Left forelimb (tissue), 1 donor: ENCODE data around the gene OR13C5.
"Not testable (repeated sequence)": the region's sequence is repeated elsewhere in the genome, so short reads cannot be mapped to it uniquely, and the experiment has no call there.

Experiments used
- DNase-seq: peaks from one replicate; pipeline ENCODE4 v3.0.0-alpha.2; 2018; ENCODE audit warnings: low spot score

OR13C5 gene

DNA sequence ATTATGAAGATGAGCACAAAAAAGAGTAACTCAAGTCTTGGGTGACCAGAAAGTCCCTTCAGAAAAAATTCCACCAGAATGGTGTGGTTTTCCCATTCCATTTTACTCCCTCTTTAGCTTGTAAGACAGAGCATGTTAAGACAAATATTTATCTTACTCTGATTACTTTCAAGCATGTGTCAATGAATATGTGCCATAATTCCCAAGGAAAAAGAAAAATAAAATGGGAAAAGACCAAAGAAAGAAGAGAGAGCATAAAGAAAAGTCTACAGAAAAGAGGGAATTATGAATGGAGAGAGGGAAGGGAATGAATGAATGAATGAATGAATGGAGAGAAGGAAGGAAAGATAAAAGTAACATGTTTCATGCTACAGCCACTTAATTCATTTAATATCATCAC is at the start of gene OR13C5:
Gene OR13C5, minus strand, starts transcription at position 101 of the 400 bp plus-strand sequence. Its CDS starts 0 bp downstream, at position 101.
- not testable (repeated sequence) for DNase-seq

DNA sequence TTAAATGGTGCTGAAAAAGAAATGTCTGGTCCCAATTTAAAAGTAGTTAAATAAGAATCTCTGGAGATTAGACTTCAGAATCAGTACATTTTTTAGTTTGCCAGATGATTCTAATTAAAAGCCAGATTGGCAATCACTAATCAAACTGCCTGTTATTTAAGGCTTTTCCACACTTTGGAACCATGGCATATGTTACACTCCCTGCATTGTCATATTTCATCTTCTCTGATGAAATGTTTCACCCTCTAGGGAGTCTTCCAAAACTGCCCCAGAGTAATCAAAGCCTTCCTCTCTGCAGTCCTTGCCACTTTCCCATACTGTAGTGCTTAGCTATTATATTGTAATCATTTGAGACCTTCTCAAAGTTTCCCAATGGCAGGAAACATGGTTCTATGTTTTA is 36.2 kb upstream of the OR13C5 start:
- no peak for DNase-seq

GRCh38 chr9:104633976-104634520 is 34.8 kb upstream of the OR13C5 start:
- DNase-seq = no peak

- DNase-seq = not testable (repeated sequence)
Observed at GRCh38 chr9:104625964-104626363, 26.8 kb upstream of the OR13C5 start.

DNA sequence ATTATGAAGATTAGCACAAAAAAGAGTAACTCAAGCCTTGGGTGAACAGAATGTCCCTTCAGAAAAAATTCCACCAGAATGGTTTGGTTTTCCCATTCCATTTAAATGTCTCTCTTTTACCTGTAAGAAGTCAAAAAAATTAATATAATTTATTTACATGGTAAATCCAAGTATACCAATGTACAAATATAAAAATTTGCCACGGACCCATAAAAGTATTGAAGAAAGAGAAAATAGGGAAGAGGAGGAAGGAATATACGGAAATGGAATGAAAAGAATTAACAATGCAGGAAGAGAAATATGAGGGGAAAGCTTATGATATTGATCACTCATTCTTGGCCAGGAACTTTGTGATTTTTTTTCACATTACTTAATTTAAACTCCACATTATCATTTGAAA is 18.9 kb upstream of the OR13C5 start, which contains the start of gene OR13C9:
Gene OR13C9, minus strand, starts transcription at position 101 of the 400 bp plus-strand sequence. Its CDS starts 0 bp downstream, at position 101.
- DNase-seq = no peak

DNA sequence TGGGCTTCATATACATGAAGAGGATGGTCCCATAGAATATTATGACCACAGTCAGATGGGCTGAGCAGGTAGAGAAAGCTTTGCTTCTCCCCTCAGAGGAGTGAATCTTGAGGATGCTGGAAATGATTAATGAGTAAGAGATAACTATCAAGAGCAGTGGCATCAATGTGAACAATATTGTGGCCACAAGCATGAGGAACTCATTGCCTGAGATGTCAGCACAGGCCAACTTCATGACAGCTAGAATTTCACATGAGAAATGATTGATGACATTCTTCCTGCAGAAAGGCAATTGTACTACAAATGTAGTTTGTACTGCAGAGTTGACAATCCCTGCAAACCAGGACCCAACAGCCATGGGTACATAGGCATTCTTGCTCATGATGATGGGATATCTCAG is 18.2 kb upstream of the OR13C5 start:
- DNase-seq = no peak

- no peak for DNase-seq
Observed at GRCh38 chr9:104611213-104611612, 12.0 kb upstream of the OR13C5 start.

GRCh38 chr9:104608336-104608735 is 9.1 kb upstream of the OR13C5 start:
- DNase-seq = no peak

DNA sequence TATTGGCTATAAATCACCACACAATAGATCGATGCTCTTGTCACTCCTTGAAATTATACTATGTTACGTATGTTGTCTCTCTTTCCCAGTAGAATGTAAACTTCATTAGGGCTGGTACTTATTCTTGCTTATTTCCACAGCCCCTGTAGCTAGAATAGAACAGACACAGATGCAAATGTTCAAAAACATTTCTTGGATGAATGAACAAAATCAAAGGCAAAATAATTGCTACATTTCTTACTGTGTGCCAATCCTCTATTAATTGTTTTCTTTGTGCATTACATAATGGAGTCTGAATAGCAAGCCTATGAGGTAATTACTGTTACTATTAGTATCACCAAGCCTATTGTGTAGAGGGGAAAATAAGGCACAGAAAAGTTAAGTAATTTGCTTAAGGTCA is 6.9 kb upstream of the OR13C5 start:
- DNase-seq = no peak

DNA sequence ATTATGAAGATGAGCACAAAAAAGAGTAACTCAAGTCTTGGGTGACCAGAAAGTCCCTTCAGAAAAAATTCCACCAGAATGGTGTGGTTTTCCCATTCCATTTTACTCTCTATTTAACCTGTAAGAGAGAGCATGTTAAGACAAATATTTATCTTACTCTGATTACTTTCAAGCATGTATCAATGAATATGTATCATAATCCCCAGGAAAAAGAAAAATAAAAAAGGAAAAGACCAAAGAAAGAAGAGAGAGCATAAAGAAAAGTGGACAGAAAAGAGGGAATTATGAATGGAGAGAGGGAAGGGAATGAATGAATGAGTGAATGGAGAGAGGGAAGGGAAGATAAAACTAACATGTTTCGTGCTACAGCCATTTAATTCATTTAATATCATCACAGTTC is 6.3 kb upstream of the OR13C5 start, which contains the start of gene OR13C2:
Gene OR13C2, minus strand, starts transcription at position 101 of the 400 bp plus-strand sequence. Its CDS starts 0 bp downstream, at position 101.
- not testable (repeated sequence) for DNase-seq

DNA sequence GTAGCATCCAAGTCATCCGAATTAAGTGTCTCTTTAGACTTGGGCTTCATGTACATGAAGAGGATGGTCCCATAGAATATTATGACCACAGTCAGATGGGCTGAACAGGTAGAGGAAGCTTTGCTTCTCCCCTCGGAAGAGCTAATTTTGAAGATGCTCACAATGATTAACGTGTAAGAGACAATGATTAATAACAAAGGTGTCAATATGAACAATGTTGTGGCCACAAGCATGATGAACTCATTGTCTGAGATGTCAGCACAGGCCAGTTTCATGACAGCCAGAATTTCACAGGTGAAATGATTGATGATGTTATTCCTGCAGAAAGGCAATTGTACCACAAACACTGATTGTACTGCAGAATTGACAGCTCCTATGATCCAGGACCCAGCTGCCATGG is 5.6 kb upstream of the OR13C5 start:
- no peak for DNase-seq

DNA sequence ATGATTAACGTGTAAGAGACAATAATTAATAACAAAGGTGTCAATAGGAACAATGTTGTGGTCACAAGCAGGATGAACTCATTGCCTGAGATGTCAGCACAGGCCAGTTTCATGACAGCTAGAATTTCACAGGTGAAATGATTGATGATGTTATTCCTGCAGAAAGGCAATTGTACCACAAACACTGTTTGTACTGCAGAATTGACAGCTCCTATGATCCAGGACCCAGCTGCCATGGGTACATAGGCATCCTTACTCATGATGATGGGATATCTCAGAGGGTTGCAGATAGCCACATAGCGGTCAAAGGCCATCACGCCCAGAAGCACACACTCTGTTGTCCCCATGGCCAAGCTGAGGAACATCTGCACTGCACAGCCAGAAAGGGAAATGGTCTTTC is 464 bp downstream of the OR13C5 start:
- not testable (repeated sequence) for DNase-seq

DNA sequence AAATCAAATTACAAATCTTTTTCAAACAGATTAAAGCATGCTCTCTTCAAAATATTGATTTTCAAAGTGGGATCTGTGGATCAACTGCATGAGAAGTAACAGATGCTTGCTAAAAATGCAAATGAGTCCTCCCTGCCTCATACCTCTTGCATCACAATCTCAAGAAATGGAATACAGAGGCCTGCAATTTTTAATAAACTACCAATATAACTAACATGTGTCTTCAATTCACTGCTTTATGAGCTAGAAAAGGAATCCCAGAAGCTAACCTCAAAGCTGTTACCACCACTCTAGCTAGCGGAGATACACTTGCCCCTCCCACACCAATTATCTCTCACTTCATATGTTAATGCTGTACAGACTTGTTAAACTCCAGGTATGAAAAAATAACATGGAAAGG is 9.6 kb downstream of the OR13C5 start:
- DNase-seq = no peak

- DNase-seq = no peak
Observed at GRCh38 chr9:104586496-104587180, 12.6 kb downstream of the OR13C5 start.

DNA sequence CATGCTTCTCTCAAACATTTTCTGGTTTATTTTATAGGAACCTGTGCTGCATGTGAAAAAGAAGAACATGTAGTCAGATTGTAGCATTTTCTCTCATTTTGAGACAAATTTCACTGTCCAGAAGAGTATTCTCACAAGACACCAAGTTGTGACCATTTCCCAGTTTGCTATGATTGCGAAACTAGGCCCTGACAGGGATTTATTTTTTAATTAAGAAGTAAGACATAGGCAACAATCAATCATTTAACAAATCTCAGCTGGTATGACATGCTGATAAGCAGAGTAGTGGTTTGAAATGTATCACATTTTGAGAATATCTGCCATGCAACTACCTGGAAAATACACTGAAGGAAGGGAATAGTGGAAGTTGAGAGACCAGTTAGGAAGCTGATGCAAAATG is 18.7 kb downstream of the OR13C5 start:
- DNase-seq = no peak

DNA sequence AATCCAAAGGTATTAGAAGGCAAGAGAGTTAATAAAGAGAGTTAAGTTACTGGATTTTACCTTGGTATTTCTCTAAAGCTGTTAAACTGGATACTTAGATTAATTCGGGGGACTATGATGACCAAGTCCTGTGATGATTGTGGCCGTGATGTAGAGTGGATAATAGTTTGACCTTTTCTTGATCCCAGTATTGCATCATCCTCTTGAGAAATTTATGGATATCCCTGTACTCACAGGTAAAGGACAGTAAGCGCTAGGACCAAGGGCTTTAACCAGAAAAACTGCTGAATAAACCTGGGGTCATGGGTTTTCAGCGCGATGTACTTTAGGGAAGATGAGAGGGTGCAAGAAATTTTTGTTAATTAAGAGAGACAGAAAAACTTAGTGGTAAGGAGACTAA is 21.9 kb downstream of the OR13C5 start:
- DNase-seq = no peak

DNA sequence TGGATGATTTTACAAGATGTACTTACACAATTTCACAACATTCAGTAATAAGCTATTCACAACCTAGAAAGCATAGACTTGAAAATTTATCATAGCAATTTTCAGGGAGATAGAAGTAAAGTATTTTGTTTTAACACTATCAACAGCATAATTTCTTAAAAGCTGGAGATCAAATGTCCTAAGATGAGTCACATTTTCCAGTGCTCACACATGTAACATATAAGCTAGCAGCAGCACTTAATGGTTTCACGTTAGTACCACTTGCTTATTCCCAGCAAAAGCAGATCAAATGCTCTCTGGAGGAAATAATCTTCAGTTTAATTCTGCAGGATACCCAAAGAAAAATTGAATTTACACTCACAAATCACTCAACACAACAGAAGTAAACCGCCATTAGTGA is 23.8 kb downstream of the OR13C5 start:
- DNase-seq = no peak

DNA sequence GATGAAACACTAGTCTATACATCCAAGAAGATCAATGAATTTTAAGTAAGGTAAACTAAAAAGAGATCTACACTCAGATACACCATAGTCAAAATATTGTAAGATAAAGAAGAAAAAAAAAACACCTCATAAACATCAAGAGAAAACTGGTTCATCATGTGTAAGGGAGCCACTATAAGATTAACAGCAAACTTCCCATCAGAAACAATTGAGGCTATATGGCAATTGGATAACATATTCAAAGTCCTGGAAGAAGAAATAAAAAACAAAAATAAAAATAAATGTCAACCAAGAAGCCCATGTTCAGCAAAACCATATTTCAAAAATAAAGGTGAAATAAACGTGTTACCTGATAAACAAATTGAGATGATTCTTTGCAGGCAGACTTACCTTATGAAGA is 26.6 kb downstream of the OR13C5 start:
- no peak for DNase-seq

- DNase-seq = no peak
Observed at GRCh38 chr9:104568868-104569267, 30.3 kb downstream of the OR13C5 start, which contains the start of gene OR13C8. TSS of gene OR13C8 (plus strand) at chr9:104569168. CDS start at chr9:104569168, 0 bp downstream.

DNA sequence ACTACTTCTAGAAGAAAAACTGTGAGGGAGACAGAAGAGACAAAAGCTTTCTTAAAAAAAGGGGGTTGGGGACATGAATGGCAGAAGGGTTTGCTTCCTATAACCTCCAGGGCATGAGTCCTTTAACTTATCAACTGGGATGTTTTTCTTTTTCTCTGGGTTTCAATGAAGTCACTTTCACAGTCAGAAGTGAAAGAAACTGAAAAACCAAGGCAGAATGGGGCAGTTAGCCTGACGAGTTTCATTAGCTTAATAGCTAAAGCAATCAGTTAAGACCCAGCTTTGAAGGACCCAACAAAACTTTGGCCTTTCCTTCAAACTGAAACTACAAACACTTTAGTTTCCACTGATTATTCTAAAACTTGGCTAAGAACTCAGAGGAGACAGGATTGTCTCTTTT is 34.9 kb downstream of the OR13C5 start:
- no peak for DNase-seq

- peak; percentile 53 for DNase-seq
Observed at GRCh38 chr9:104556830-104557634, 42.2 kb downstream of the OR13C5 start.

DNA sequence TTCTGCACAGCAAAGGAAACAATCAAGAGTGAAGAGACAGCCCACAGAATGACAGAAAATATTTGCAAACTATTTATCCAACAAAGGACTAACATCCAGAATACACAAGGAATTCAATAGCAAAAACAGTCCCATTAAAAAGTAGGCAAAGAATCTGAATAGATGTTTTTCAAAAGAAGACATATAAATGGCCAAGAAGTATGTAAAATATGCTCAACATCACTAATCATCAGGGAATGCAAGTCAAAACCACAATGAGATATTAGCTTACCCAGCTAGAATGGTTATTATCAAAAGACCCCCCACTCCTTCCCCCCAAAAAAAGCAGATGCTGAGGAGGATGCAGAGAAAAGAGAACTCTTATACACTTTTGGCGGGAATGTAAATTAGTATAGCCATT is 43.7 kb downstream of the OR13C5 start:
- DNase-seq = no peak

- no peak for DNase-seq
Observed at GRCh38 chr9:104553261-104553660, 46.0 kb downstream of the OR13C5 start.
